Mucosa of rectum (tissue), 2 donors: ENCODE measurements around the gene FAM32A.

Source experiments
- H3K27ac ChIP-seq, 2 donors: one replicate each; pipeline ENCODE4 v1.7.0; 2013; ENCODE audit warnings: inconsistent platforms in 2 of 2, low read depth in 2 of 2, low read length in 2 of 2
- H3K27me3 ChIP-seq, 2 donors: one replicate each; pipeline ENCODE4 v1.7.0; 2013; ENCODE audit warnings: low read length in 2 of 2; ENCODE audit not compliant: control insufficient read depth in 2 of 2, insufficient read depth in 2 of 2
- H3K36me3 ChIP-seq, 2 donors: one replicate each; pipeline ENCODE4 v1.7.0; 2013; ENCODE audit warnings: low read length in 2 of 2; ENCODE audit not compliant: control insufficient read depth in 2 of 2, insufficient read depth in 2 of 2
- H3K4me1 ChIP-seq, 2 donors: one replicate each; pipeline ENCODE4 v1.7.0; 2013; ENCODE audit warnings: low read length in 2 of 2, mild to moderate bottlenecking in 1 of 2; ENCODE audit not compliant: control insufficient read depth in 2 of 2, insufficient read depth in 2 of 2
- H3K4me3 ChIP-seq, 2 donors: one replicate each; pipeline ENCODE4 v1.7.0; 2013; ENCODE audit warnings: low read length in 2 of 2
- H3K9ac ChIP-seq, 2 donors: one replicate each; pipeline ENCODE4 v1.7.0; 2013; ENCODE audit warnings: low read length in 2 of 2, low read depth in 1 of 2, mild to moderate bottlenecking in 1 of 2
- H3K9me3 ChIP-seq, 2 donors: one replicate each; pipeline ENCODE4 v1.7.0; 2013; ENCODE audit warnings: low read length in 2 of 2; ENCODE audit not compliant: control insufficient read depth in 2 of 2
- donor health status: healthy.
- donor health status: Normal muscosa, but diverticular disease.

Gene FAM32A

GRCh38 chr19:16207490-16208025 lies 22.3 kb downstream of the FAM32A start:
- H3K4me3 ChIP-seq = no peak overlapping the region
- H3K9ac ChIP-seq = no peak overlapping the region
- peaks cover 17 to 47% of the 10 kb centered on the region in 2 donors for H3K36me3 ChIP-seq
- H3K4me1 ChIP-seq = no peaks in the 10 kb centered on the region
- no peak overlapping the region for H3K27ac ChIP-seq
- no peaks in the 10 kb centered on the region for H3K27me3 ChIP-seq
- no peaks in the 10 kb centered on the region for H3K9me3 ChIP-seq

GRCh38 chr19:16208064-16208759 lies 23.0 kb downstream of the FAM32A start:
- H3K36me3 ChIP-seq = peaks cover 17 to 41% of the 10 kb centered on the region in 2 donors
- no peaks in the 10 kb centered on the region for H3K9me3 ChIP-seq
- H3K9ac ChIP-seq = no peak overlapping the region
- no peak overlapping the region for H3K4me3 ChIP-seq
- no peak overlapping the region for H3K27ac ChIP-seq
- H3K27me3 ChIP-seq = no peaks in the 10 kb centered on the region
- no peaks in the 10 kb centered on the region for H3K4me1 ChIP-seq

- no peaks in the 10 kb centered on the region for H3K27me3 ChIP-seq
- H3K4me1 ChIP-seq = no peaks in the 10 kb centered on the region
- peaks cover 17 to 36% of the 10 kb centered on the region in 2 donors for H3K36me3 ChIP-seq
- no peak overlapping the region for H3K4me3 ChIP-seq
- H3K27ac ChIP-seq = no peak overlapping the region
- H3K9ac ChIP-seq = no peak overlapping the region
- no peaks in the 10 kb centered on the region for H3K9me3 ChIP-seq
Observed at GRCh38 chr19:16208847-16209665, 23.8 kb downstream of the FAM32A start.

GRCh38 chr19:16210168-16210567 lies 25.0 kb downstream of the FAM32A start:
- H3K27ac ChIP-seq = no peak overlapping the region
- no peaks in the 10 kb centered on the region for H3K9me3 ChIP-seq
- no peak overlapping the region for H3K9ac ChIP-seq
- H3K4me1 ChIP-seq = no peaks in the 10 kb centered on the region
- no peak overlapping the region for H3K4me3 ChIP-seq
- H3K36me3 ChIP-seq = peaks cover 17 to 33% of the 10 kb centered on the region in 2 donors
- no peaks in the 10 kb centered on the region for H3K27me3 ChIP-seq

GRCh38 chr19:16213076-16213475 lies 27.9 kb downstream of the FAM32A start:
- H3K36me3 ChIP-seq = peaks cover 19 to 33% of the 10 kb centered on the region in 2 donors
- H3K27ac ChIP-seq = no peak overlapping the region
- H3K4me1 ChIP-seq = no peaks in the 10 kb centered on the region
- no peaks in the 10 kb centered on the region for H3K27me3 ChIP-seq
- no peak overlapping the region for H3K9ac ChIP-seq
- no peak overlapping the region for H3K4me3 ChIP-seq
- H3K9me3 ChIP-seq = no peaks in the 10 kb centered on the region

GRCh38 chr19:16216744-16217670 lies 31.8 kb downstream of the FAM32A start:
- no peak overlapping the region for H3K9ac ChIP-seq
- H3K36me3 ChIP-seq = peaks cover 7 to 21% of the 10 kb centered on the region in 2 donors
- H3K27ac ChIP-seq = no peak overlapping the region
- no peak overlapping the region for H3K4me3 ChIP-seq
- H3K9me3 ChIP-seq = peaks cover 6% of the 10 kb centered on the region in 2 donors
- H3K27me3 ChIP-seq = no peaks in the 10 kb centered on the region
- H3K4me1 ChIP-seq = no peaks in the 10 kb centered on the region

- Histone ChIP-seq H3K27me3 (no peaks in the 10 kb centered on the region), H3K4me1 (no peaks in the 10 kb centered on the region), H3K36me3 (peaks cover 7 to 25% of the 10 kb centered on the region in 2 donors), H3K9ac (no peak overlapping the region), H3K9me3 (peaks cover 6% of the 10 kb centered on the region in 2 donors), H3K4me3 (no peak overlapping the region), H3K27ac (no peak overlapping the region)
Observed at GRCh38 chr19:16217716-16218451, 32.7 kb downstream of the FAM32A start.

- Histone ChIP-seq H3K36me3 (peaks cover 13 to 35% of the 10 kb centered on the region in 2 donors), H3K4me1 (no peaks in the 10 kb centered on the region), H3K9ac (no peak overlapping the region), H3K27ac (no peak overlapping the region), H3K27me3 (no peaks in the 10 kb centered on the region), H3K4me3 (no peak overlapping the region), H3K9me3 (peaks cover 6% of the 10 kb centered on the region in 2 donors)
Observed at GRCh38 chr19:16218851-16219250, 33.6 kb downstream of the FAM32A start.

- H3K36me3 ChIP-seq = peaks cover 26 to 47% of the 10 kb centered on the region in 2 donors
Observed at GRCh38 chr19:16222806-16223205, 37.6 kb downstream of the FAM32A start.

More at GRCh38 chr19:16222806-16223205, 37.6 kb downstream of the FAM32A start:
- no peak overlapping the region for H3K27ac ChIP-seq
- no peak overlapping the region for H3K9ac ChIP-seq
- H3K4me1 ChIP-seq = no peaks in the 10 kb centered on the region
- H3K4me3 ChIP-seq = no peak overlapping the region
- peaks cover 6% of the 10 kb centered on the region in 2 donors for H3K9me3 ChIP-seq
- H3K27me3 ChIP-seq = no peaks in the 10 kb centered on the region
